GM21528 (cell line): ENCODE measurements around the gene FNTB.
"Not testable (repeated sequence)": the region's sequence is repeated elsewhere in the genome, so short reads cannot be mapped to it uniquely, and the experiment has no call there.

ENCODE experiments used
- ATAC-seq: cut with Tn5 transposase; IDR thresholded peaks from one replicate; pipeline ENCODE4 v1.9.1; 2021; ENCODE audit warnings: mild to moderate bottlenecking, moderate library complexity; ENCODE audit not compliant: unreplicated experiment, low FRiP score

FNTB gene

GRCh38 chr14:65077318-65077717 lies 90.6 kb downstream of the FNTB start:
- no peak for ATAC-seq

GRCh38 chr14:65079201-65079600 lies 92.5 kb downstream of the FNTB start:
- ATAC-seq, result no peak

GRCh38 chr14:65079768-65080167 lies 93.1 kb downstream of the FNTB start:
- ATAC-seq, result no peak

GRCh38 chr14:65080960-65081747 lies 94.5 kb downstream of the FNTB start:
- ATAC-seq, result no peak

- ATAC-seq, result no peak
Measured at GRCh38 chr14:65082930-65083329, 96.2 kb downstream of the FNTB start.

- ATAC-seq, result no peak
Measured at GRCh38 chr14:65084554-65085505, 98.1 kb downstream of the FNTB start.

- not testable (repeated sequence) for ATAC-seq
Measured at GRCh38 chr14:65086686-65087085, 100.0 kb downstream of the FNTB start.

GRCh38 chr14:65087835-65088234 lies 101.1 kb downstream of the FNTB start:
- not testable (repeated sequence) for ATAC-seq

GRCh38 chr14:65092349-65092748 lies 105.7 kb downstream of the FNTB start:
- ATAC-seq, result no peak

GRCh38 chr14:65095633-65096205 lies 109.0 kb downstream of the FNTB start:
- no peak for ATAC-seq

- ATAC-seq, result no peak
Measured at GRCh38 chr14:65096323-65097089, 109.8 kb downstream of the FNTB start.

- no peak for ATAC-seq
Measured at GRCh38 chr14:65098586-65098985, 111.9 kb downstream of the FNTB start.

- ATAC-seq, result no peak
Measured at GRCh38 chr14:65100922-65101541, 114.3 kb downstream of the FNTB start.

- peak; percentile 7 for ATAC-seq
Measured at GRCh38 chr14:65101631-65102440, 115.1 kb downstream of the FNTB start.

GRCh38 chr14:65102441-65103149 lies 115.9 kb downstream of the FNTB start, which contains the start of gene MAX:
Gene MAX (minus strand): TSS chr14:65102517. CDS start chr14:65102339, 178 bp downstream.
- peak; percentile 73 for ATAC-seq

GRCh38 chr14:65103150-65103760 lies 116.6 kb downstream of the FNTB start:
- no peak for ATAC-seq

- no peak for ATAC-seq
Measured at GRCh38 chr14:65104791-65105190, 118.1 kb downstream of the FNTB start.

GRCh38 chr14:65106316-65106715 lies 119.6 kb downstream of the FNTB start:
- ATAC-seq, result no peak
